ENCODE measurements around the gene FAM240B.

DNA sequence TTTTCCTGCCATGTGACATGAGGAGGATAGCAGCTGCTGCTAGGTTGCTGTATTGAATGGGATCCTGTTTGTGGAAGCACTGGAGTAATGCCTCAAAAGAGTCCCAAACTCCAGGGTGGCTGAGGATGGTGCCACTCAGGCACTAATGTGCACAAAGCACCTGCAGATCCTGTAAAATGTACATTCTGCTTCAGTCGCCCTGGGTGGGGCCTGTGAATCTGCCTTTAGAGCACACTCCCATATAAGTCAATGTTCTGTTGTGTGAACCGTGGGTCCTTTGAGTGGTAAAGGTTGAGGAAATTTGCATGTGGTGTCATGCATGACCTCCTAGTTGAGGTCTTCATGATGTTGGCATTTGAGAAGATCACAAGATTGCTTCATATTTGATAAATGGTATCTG, 67.9 kb downstream of the FAM240B start:
- TF ChIP-seq, protein P1, sequence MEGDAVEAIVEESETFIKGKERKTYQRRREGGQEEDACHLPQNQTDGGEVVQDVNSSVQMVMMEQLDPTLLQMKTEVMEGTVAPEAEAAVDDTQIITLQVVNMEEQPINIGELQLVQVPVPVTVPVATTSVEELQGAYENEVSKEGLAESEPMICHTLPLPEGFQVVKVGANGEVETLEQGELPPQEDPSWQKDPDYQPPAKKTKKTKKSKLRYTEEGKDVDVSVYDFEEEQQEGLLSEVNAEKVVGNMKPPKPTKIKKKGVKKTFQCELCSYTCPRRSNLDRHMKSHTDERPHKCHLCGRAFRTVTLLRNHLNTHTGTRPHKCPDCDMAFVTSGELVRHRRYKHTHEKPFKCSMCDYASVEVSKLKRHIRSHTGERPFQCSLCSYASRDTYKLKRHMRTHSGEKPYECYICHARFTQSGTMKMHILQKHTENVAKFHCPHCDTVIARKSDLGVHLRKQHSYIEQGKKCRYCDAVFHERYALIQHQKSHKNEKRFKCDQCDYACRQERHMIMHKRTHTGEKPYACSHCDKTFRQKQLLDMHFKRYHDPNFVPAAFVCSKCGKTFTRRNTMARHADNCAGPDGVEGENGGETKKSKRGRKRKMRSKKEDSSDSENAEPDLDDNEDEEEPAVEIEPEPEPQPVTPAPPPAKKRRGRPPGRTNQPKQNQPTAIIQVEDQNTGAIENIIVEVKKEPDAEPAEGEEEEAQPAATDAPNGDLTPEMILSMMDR (IDR thresholded peaks at IDR 0.05; ENCODE audit: low read length) = no peak
- no peak for TF ChIP-seq EZH2 (IDR thresholded peaks at IDR 0.05; ENCODE audit: borderline replicate concordance, low read length)

Measured in OCI-LY1 (cell line).